PC-3 (cell line): ENCODE results near the gene BABAM1. TPM values are rescaled to one million over a fixed set of nuclear protein-coding genes. Genes with fewer than 3 reads are reported as not detected.

Source experiments
- ATAC-seq: fragments of 200-7000 bp; cut with Tn5 transposase; 2 replicates; pipeline ENCODE4 v1.9.1; 2020; ENCODE audit warnings: mild to moderate bottlenecking, moderate library complexity
- BruUV-seq: library from RNA; stranded (reverse); fragments of 400-500 nt; replicated peaks from 2 replicates; lab custom pipeline; 2021; lab: Mats Ljungman, UMichigan
- CTCF ChIA-PET: fragments of 300-600 bp; sonication (Branson Sonifier 250); formaldehyde crosslinking; loops from one replicate; lab custom pipeline; 2022; ENCODE audit warnings: antibody characterized with exemption; lab: Charles Lee
- POLR2A ChIA-PET: fragments of 300-600 bp; sonication (Branson Sonifier 250); formaldehyde crosslinking; loops from one replicate; lab custom pipeline; 2022; ENCODE audit warnings: antibody characterized with exemption; ENCODE audit not compliant: unreplicated experiment; lab: Charles Lee
- DNase-seq: peaks from one replicate; pipeline ENCODE4 v3.0.0-alpha.2; 2015
- H2AFZ ChIP-seq: fragments of 300-600 bp; sonication (generic); 2 replicates; pipeline ENCODE4 v1.6.0; 2016; ENCODE audit warnings: antibody characterized with exemption, low read length
- H3F3A ChIP-seq: fragments of 300-600 bp; sonication (generic); one replicate; pipeline ENCODE4 v1.6.0; 2017; ENCODE audit warnings: antibody characterized with exemption, low read length, control low read depth, mild to moderate bottlenecking; ENCODE audit not compliant: unreplicated experiment
- H3K27ac ChIP-seq: fragments of 300-600 bp; sonication (generic); 2 replicates; pipeline ENCODE4 v1.5.1; 2016; ENCODE audit warnings: mild to moderate bottlenecking, low read length
- H3K27me3 ChIP-seq: fragments of 300-600 bp; sonication (generic); 2 replicates; pipeline ENCODE4 v1.6.1; 2016; ENCODE audit warnings: low read length, mixed read lengths
- H3K36me3 ChIP-seq: fragments of 300-600 bp; sonication (generic); 2 replicates; pipeline ENCODE4 v1.6.1; 2016; ENCODE audit warnings: low read depth, mixed run types, low read length, mixed read lengths
- H3K4me1 ChIP-seq: fragments of 300-600 bp; sonication (generic); 2 replicates; pipeline ENCODE4 v1.5.1; 2016; ENCODE audit warnings: low read length; ENCODE audit not compliant: insufficient read depth
- H3K4me2 ChIP-seq: fragments of 300-600 bp; sonication (generic); 2 replicates; pipeline ENCODE4 v1.6.0; 2016; ENCODE audit warnings: low read length
- H3K4me3 ChIP-seq: fragments of 300-600 bp; sonication (generic); 2 replicates; pipeline ENCODE4 v1.5.1; 2016; ENCODE audit warnings: mild to moderate bottlenecking, low read length, mixed read lengths
- H3K79me2 ChIP-seq: fragments of 300-600 bp; sonication (generic); 2 replicates; pipeline ENCODE4 v1.6.1; 2017; ENCODE audit warnings: low read length, mixed read lengths
- H3K9ac ChIP-seq: fragments of 300-600 bp; sonication (generic); 2 replicates; pipeline ENCODE4 v1.6.0; 2016; ENCODE audit warnings: mild to moderate bottlenecking, low read length
- H3K9me2 ChIP-seq: fragments of 300-600 bp; sonication (generic); replicated peaks from 2 replicates; pipeline ENCODE4 v1.6.1; 2016; ENCODE audit warnings: mixed run types, low read length, mixed read lengths
- H3K9me3 ChIP-seq: fragments of 300-600 bp; sonication (generic); 2 replicates; pipeline ENCODE4 v1.6.1; 2016; ENCODE audit warnings: low read length, mixed read lengths
- H4K20me1 ChIP-seq: fragments of 300-600 bp; sonication (generic); 2 replicates; pipeline ENCODE4 v1.6.1; 2016; ENCODE audit warnings: low read length, mixed read lengths
- EZH2 ChIP-seq: fragments of 300-600 bp; sonication (generic); IDR thresholded peaks from one replicate; pipeline ENCODE4 v1.6.1; 2017; ENCODE audit warnings: antibody characterized with exemption, mild to moderate bottlenecking, low read length; ENCODE audit not compliant: unreplicated experiment
- EZH2phosphoT487 ChIP-seq: fragments of 300-600 bp; sonication (generic); IDR thresholded peaks from 2 replicates; pipeline ENCODE4 v1.6.1; 2018; ENCODE audit warnings: mild to moderate bottlenecking, antibody characterized with exemption, low read length, borderline replicate concordance
- intact Hi-C: fragments of 100-400 bp; cut with micrococcal nuclease; formaldehyde crosslinking; loops from 2 replicates; pipeline ENCODE4 v1.9.0; 2023
- total RNA-seq: library from RNA; depleted of rRNA; stranded (reverse); fragments of >200 nt; gene quantifications from 2 replicates; pipeline ENCODE4 v1.2.3, GENCODE V29; 2014
- TF ChIP-seq, protein P1 (sequence below): fragments of 300-600 bp; sonication (generic); conservative IDR thresholded peaks from 2 replicates; pipeline ENCODE4 v1.5.1; 2017; ENCODE audit warnings: antibody characterized with exemption, low read depth, mild to moderate bottlenecking, low read length

BABAM1 gene
- total RNA-seq, 1 experiment from 2014 or later: 196 TPM

DNA sequence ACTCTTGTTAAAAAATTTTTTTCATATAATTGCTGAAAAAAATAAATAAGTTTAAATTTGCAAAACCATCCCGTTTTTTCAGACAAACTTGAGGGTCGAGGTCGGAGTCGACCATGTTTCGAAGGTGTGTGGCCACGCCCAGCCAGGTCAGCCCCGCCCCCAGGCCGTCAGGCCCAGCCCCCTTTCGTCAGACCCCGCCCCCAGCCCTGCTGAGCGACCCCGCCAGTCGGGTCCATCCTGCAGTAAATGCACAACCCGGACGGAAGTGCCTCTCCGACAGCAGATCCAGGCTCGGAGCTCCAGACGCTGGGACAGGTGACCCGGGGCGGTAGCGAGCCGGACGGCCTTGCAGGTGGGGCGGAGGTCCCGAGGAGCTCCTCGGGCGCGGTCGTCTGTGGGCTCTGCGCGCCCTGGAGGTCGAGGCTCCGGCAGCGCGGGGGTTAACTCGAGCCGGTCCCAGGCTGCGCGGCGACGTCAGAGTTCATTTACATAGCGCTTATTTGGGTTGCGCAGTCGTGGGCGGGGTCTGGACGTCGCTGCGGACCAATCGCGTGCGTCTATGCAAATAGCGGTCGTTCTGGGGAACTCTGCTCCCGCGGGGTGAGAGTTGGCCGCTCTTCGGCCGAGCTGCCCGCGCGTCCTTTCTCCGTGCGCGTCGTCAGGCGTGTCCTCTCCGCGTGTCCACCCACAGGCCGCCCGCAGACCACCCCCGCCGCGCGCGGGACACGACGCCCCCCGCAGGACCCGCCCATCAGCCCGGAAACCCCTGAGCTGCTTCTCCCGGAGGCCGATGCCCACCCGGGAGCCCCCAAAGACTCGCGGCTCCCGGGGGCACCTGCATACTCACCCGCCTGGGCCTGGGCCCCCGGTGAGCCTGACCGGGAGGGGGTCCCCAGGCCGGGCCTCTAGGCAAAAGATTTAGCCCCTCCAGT is 41.0 kb upstream of the BABAM1 start, which contains the start of gene OCEL1:
Gene OCEL1, plus strand, starts transcription at position 225 of the 932 bp plus-strand sequence. Its CDS starts 22 bp downstream, at position 247.
- H3K36me3 ChIP-seq: peaks cover 5% of the 10 kb centered on the region; the same call in 1 of the 2 replicates
- H3K9ac ChIP-seq: peak within 1 kb of the TSS; percentile 81
- intact Hi-C loops: no loop called here
- peak within 1 kb of the TSS; percentile 59 for H3K27ac ChIP-seq
- DNase-seq (peak; percentile 98), ATAC-seq (peak; percentile 95)
- no peaks in the 10 kb centered on the region; the same call in 1 of the 2 replicates for H3K4me1 ChIP-seq
- no TSS peak for BruUV-seq
- ChIA-PET POLR2A (interaction anchor here (0.5 to 0.7 kb wide), 3 partner anchors 11 to 527 kb away, joined by 3 to 12 read pairs (median 3); partner anchors contain the start of gene USE1), CTCF (interaction anchor here (1.3 kb wide), 1 partner anchor 11 kb away, joined by 5 read pairs; the partner anchor contains the start of gene USE1)
- peak within 1 kb of the TSS; percentile 89 for H3K4me2 ChIP-seq
- TF ChIP-seq EZH2phosphoT487 (no peak), EZH2 (no peak)
- TF ChIP-seq, protein P1, sequence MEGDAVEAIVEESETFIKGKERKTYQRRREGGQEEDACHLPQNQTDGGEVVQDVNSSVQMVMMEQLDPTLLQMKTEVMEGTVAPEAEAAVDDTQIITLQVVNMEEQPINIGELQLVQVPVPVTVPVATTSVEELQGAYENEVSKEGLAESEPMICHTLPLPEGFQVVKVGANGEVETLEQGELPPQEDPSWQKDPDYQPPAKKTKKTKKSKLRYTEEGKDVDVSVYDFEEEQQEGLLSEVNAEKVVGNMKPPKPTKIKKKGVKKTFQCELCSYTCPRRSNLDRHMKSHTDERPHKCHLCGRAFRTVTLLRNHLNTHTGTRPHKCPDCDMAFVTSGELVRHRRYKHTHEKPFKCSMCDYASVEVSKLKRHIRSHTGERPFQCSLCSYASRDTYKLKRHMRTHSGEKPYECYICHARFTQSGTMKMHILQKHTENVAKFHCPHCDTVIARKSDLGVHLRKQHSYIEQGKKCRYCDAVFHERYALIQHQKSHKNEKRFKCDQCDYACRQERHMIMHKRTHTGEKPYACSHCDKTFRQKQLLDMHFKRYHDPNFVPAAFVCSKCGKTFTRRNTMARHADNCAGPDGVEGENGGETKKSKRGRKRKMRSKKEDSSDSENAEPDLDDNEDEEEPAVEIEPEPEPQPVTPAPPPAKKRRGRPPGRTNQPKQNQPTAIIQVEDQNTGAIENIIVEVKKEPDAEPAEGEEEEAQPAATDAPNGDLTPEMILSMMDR: no peak
- H3K9me3 ChIP-seq: no peaks in the 10 kb centered on the region
- no peaks in the 10 kb centered on the region for H3K9me2 ChIP-seq
- 0 out of 2 replicates have a peak, but pooled peaks cover 6% of the 10 kb centered on the region for H3K79me2 ChIP-seq
- H4K20me1 ChIP-seq: no peaks in the 10 kb centered on the region
- H3K4me3 ChIP-seq: peak within 1 kb of the TSS; percentile 83
- H2AFZ ChIP-seq: peak within 1 kb of the TSS; percentile 98
- H3K27me3 ChIP-seq: no peaks in the 10 kb centered on the region
- H3F3A ChIP-seq: no peaks in the 10 kb centered on the region

DNA sequence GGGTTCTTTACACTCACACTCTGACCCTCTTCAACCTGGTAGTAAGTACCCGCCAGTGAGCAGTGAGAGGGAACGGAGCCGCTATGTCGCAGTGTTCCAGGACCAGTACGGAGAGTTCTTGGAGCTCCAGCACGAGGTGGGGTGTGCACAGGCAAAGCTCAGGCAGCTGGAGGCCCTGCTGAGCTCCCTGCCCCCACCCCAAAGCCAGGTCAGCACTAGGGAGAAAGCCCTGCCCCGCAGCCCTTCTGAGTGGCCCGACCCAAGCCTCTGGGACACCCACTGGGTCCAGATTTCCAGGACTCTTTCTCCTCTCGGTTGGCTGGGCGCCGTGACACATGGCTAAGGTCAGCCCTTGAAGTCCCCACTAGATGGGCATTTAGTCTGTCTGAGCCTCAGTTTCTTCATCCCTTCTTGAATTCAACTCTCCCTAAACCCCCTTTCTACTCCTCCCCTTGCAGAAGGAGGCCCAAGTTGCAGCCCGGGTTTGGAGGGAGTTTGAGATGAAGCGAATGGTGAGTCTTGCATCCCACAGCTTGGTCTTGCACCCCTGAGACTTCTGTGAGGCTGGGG is 39.4 kb upstream of the BABAM1 start:
- no peak overlapping the region for H3K9ac ChIP-seq
- H3F3A ChIP-seq: no peaks in the 10 kb centered on the region
- no peak overlapping the region for H3K27ac ChIP-seq
- POLR2A ChIA-PET: no interaction called here
- TF ChIP-seq EZH2phosphoT487 (no peak), EZH2 (no peak)
- TF ChIP-seq, protein P1: no peak
- no peak overlapping the region for H3K4me2 ChIP-seq
- no peaks in the 10 kb centered on the region for H3K9me3 ChIP-seq
- CTCF ChIA-PET: no interaction called here
- no peak for ATAC-seq
- H3K36me3 ChIP-seq: peaks cover 11% of the 10 kb centered on the region; the same call in 1 of the 2 replicates
- no TSS peak for BruUV-seq
- H3K9me2 ChIP-seq: no peaks in the 10 kb centered on the region
- H3K27me3 ChIP-seq: no peaks in the 10 kb centered on the region
- no peak overlapping the region for H2AFZ ChIP-seq
- DNase-seq: no peak
- 0 out of 2 replicates have a peak, but pooled peaks cover 6% of the 10 kb centered on the region for H3K79me2 ChIP-seq
- H3K4me3 ChIP-seq: no peak overlapping the region
- H4K20me1 ChIP-seq: no peaks in the 10 kb centered on the region
- no peaks in the 10 kb centered on the region; the same call in 1 of the 2 replicates for H3K4me1 ChIP-seq
- intact Hi-C loops: no loop called here
